Liver (tissue), 9 donors: ENCODE results near the gene GRK1. TPM values are rescaled to one million over a fixed set of nuclear protein-coding genes. Genes with fewer than 3 reads are reported as not detected.

Source experiments
- DNase-seq: peaks from one replicate; pipeline ENCODE4 v3.0.0-alpha.2; 2017; ENCODE audit warnings: low spot score
- H3K27ac ChIP-seq, 2 donors: one replicate each; pipeline ENCODE4 v1.7.0; 2013; ENCODE audit warnings: inconsistent platforms in 2 of 2, low read length in 2 of 2, control low read depth in 1 of 2, low read depth in 1 of 2, mild to moderate bottlenecking in 1 of 2
- H3K27me3 ChIP-seq, 4 donors: one replicate each; pipeline versions ENCODE4 v1.6.1 to v1.7.0; 2013; ENCODE audit warnings: low read length in 3 of 4, inconsistent platforms in 1 of 4, mild to moderate bottlenecking in 1 of 4, moderate library complexity in 1 of 4; ENCODE audit not compliant: control insufficient read depth in 4 of 4, insufficient read depth in 4 of 4
- H3K36me3 ChIP-seq, 4 donors: one replicate each; pipeline versions ENCODE4 v1.6.1 to v1.7.0; 2013; ENCODE audit warnings: low read length in 3 of 4, mild to moderate bottlenecking in 3 of 4, low read depth in 1 of 4, moderate library complexity in 1 of 4; ENCODE audit not compliant: control insufficient read depth in 4 of 4, insufficient read depth in 3 of 4
- H3K4me1 ChIP-seq, 4 donors: one replicate each; pipeline versions ENCODE4 v1.6.1 to v1.7.0; 2013; ENCODE audit warnings: low read length in 3 of 4, mild to moderate bottlenecking in 3 of 4, moderate library complexity in 1 of 4; ENCODE audit not compliant: control insufficient read depth in 4 of 4, insufficient read depth in 4 of 4
- H3K4me3 ChIP-seq, 3 donors: one replicate each; pipeline versions ENCODE4 v1.6.1 to v1.7.0; 2013; ENCODE audit warnings: low read length in 3 of 3, control low read depth in 1 of 3, low read depth in 1 of 3, mild to moderate bottlenecking in 1 of 3
- H3K9ac ChIP-seq, 2 donors: one replicate each; pipeline ENCODE4 v1.7.0; 2013; ENCODE audit warnings: low read length in 2 of 2, mild to moderate bottlenecking in 2 of 2, moderate library complexity in 2 of 2, control low read depth in 1 of 2, low read depth in 1 of 2
- H3K9me3 ChIP-seq, 4 donors: one replicate each; pipeline versions ENCODE4 v1.6.1 to v1.7.0; 2013; ENCODE audit warnings: low read length in 3 of 4; ENCODE audit not compliant: control insufficient read depth in 4 of 4
- EGR1 ChIP-seq, 2 donors: IDR thresholded peaks; 2 replicates each; pipeline ENCODE4 v1.6.1; 2016 to 2018; ENCODE audit warnings: antibody characterized with exemption in 2 of 2, low read depth in 2 of 2
- FOXA1 ChIP-seq: IDR thresholded peaks from 2 replicates; pipeline ENCODE4 v1.6.1; 2016; ENCODE audit warnings: antibody characterized with exemption
- FOXA2 ChIP-seq: IDR thresholded peaks from 2 replicates; pipeline ENCODE4 v1.6.1; 2016; ENCODE audit warnings: antibody characterized with exemption
- GABPA ChIP-seq, 2 donors: IDR thresholded peaks in 1 of 2; conservative IDR thresholded peaks in 1 of 2; 2 replicates each; pipeline ENCODE4 v1.6.1; 2016; ENCODE audit warnings: antibody characterized with exemption in 2 of 2, mild to moderate bottlenecking in 1 of 2, moderate library complexity in 1 of 2
- HNF4A ChIP-seq, 2 donors: conservative IDR thresholded peaks; 2 replicates each; pipeline ENCODE4 v1.6.1; 2016; ENCODE audit warnings: antibody characterized with exemption in 2 of 2, mild to moderate bottlenecking in 2 of 2
- HNF4G ChIP-seq: IDR thresholded peaks from 2 replicates; pipeline ENCODE4 v1.6.1; 2016; ENCODE audit warnings: antibody characterized with exemption
- JUND ChIP-seq, 2 donors: IDR thresholded peaks; 2 replicates each; pipeline ENCODE4 v1.6.1; 2016; ENCODE audit warnings: antibody characterized with exemption in 2 of 2
- RAD21 ChIP-seq, 2 donors: IDR thresholded peaks; 2 replicates each; pipeline ENCODE4 v1.6.1; 2016; ENCODE audit warnings: antibody characterized with exemption in 2 of 2, mild to moderate bottlenecking in 2 of 2
- SP1 ChIP-seq: IDR thresholded peaks from 2 replicates; pipeline ENCODE4 v1.6.1; 2018; ENCODE audit warnings: antibody characterized with exemption, mild to moderate bottlenecking
- TAF1 ChIP-seq: conservative IDR thresholded peaks from 2 replicates; pipeline ENCODE4 v1.6.1; 2016; ENCODE audit warnings: antibody characterized with exemption, mild to moderate bottlenecking
- YY1 ChIP-seq: IDR thresholded peaks from 2 replicates; pipeline ENCODE4 v1.6.1; 2016; ENCODE audit warnings: antibody characterized with exemption, mild to moderate bottlenecking
- WGBS: extraction: QIAGEN DNeasy Blood & Tissue Kit; methylation state at CpG from one replicate; pipeline ENCODE4 v1.1.7; 2013; 5-methylcytosine and 5-hydroxymethylcytosine counted together
- polyA plus RNA-seq, 2 donors: library from polyadenylated mRNA; stranded (reverse) in 1 of 2; unstranded in 1 of 2; fragments of 200-250 nt in 1 of 2; fragments of >200 nt in 1 of 2; fragmentation: Nextera tagmentation in 1 of 2; extraction: Ambion mirVana in 1 of 2; gene quantifications; one replicate each; pipeline versions ENCODE4 v1.2.1 to v1.2.3, GENCODE V29; 2013 to 2015
- total RNA-seq, 2 donors: library from RNA; depleted of rRNA; stranded (reverse); fragments of >200 nt; gene quantifications; one replicate each; pipeline ENCODE4 v1.2.3, GENCODE V29; 2014
- TF ChIP-seq, protein P1 (sequence below): IDR thresholded peaks from 2 replicates; pipeline ENCODE4 v1.6.1; 2016; ENCODE audit warnings: antibody characterized with exemption
- TF ChIP-seq, protein P2 (sequence below): IDR thresholded peaks from 2 replicates; pipeline ENCODE4 v1.6.1; 2016; ENCODE audit warnings: antibody characterized with exemption
- TF ChIP-seq, protein P3 (sequence below): IDR thresholded peaks from 2 replicates; pipeline ENCODE4 v1.6.1; 2016; ENCODE audit warnings: antibody characterized with exemption, mild to moderate bottlenecking
- TF ChIP-seq, protein P4 (sequence below): IDR thresholded peaks from 2 replicates; pipeline ENCODE4 v1.6.1; 2016; ENCODE audit warnings: antibody characterized with exemption
- TF ChIP-seq, protein P5 (sequence below): fragments of 150-350 bp; IDR thresholded peaks from 2 replicates; pipeline ENCODE4 v1.5.1; 2017; ENCODE audit warnings: improper control_type of control experiment, low read depth, low read length; ENCODE audit not compliant: missing input control
- donor health status: healthy.
- donor health status: healthy.
- donor health status: healthy.
- donor health status: healthy.
- donor health status: healthy.

The GRK1 gene
- total and polyA plus RNA-seq, 4 donors, result 0.05 TPM; not detected in 3

DNA sequence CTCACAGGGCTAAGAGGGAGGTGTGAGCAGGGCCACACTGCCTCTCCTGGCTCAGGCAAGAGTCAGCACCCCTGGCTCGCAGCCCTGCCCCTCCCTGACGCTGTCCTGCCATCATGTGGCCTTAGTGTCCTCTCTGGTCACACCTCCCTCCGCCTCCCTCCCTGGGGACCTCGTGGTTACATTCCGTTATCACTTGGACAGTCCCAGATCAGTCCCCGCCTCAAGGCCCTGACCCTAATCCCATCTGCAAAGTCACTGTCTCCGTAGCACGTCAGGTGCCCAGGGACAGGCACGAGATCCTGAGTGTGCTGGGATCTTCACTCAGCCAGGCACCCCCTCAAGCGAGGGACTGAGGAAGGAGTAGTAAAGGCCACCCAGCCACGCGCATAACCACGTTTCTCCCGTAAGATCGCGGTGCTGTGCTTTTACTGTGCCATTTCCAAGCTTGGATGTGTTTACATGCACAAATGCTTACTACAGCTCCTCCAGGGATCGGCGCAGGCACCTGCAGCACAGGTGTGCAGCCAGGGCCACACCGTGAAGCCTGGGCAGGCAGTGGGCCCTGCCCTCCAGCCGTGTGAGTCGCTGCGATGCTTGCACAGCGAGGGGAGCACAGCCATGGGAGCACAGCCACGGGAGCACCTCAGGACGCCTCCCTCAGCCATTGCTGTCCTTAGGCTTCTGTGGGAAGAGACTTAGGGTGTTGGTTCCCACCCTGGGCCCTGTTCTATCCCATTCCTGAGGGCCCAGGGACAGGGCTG is 81.3 kb downstream of the GRK1 start:
- 84% methylated on average over 25 of the region's 25 CpGs for WGBS
- H3K27ac ChIP-seq, result no peak overlapping the region
- no peaks in the 10 kb centered on the region for H3K9me3 ChIP-seq
- H3K9ac ChIP-seq, result no peak overlapping the region
- H3K36me3 ChIP-seq, result no peaks in the 10 kb centered on the region
- no peak overlapping the region for H3K4me3 ChIP-seq
- no peaks in the 10 kb centered on the region for H3K27me3 ChIP-seq
- no peak for DNase-seq
- no peak for TF ChIP-seq JUND (IDR thresholded peaks at IDR 0.05)
- TF ChIP-seq HNF4A (conservative IDR thresholded peaks at IDR 0.05), result no peak
- TF ChIP-seq, protein P1, sequence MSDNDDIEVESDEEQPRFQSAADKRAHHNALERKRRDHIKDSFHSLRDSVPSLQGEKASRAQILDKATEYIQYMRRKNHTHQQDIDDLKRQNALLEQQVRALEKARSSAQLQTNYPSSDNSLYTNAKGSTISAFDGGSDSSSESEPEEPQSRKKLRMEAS, result no peak
- no peak for TF ChIP-seq HNF4G
- TF ChIP-seq, protein P2, sequence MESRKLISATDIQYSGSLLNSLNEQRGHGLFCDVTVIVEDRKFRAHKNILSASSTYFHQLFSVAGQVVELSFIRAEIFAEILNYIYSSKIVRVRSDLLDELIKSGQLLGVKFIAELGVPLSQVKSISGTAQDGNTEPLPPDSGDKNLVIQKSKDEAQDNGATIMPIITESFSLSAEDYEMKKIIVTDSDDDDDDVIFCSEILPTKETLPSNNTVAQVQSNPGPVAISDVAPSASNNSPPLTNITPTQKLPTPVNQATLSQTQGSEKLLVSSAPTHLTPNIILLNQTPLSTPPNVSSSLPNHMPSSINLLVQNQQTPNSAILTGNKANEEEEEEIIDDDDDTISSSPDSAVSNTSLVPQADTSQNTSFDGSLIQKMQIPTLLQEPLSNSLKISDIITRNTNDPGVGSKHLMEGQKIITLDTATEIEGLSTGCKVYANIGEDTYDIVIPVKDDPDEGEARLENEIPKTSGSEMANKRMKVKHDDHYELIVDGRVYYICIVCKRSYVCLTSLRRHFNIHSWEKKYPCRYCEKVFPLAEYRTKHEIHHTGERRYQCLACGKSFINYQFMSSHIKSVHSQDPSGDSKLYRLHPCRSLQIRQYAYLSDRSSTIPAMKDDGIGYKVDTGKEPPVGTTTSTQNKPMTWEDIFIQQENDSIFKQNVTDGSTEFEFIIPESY, result no peak
- no peak for TF ChIP-seq YY1
- no peak for TF ChIP-seq FOXA1
- TF ChIP-seq EGR1 (IDR thresholded peaks at IDR 0.05; ENCODE audit: low read depth in 2 of 2), result no peak
- no peak for TF ChIP-seq RAD21 (IDR thresholded peaks at IDR 0.05)
- TF ChIP-seq, protein P3, sequence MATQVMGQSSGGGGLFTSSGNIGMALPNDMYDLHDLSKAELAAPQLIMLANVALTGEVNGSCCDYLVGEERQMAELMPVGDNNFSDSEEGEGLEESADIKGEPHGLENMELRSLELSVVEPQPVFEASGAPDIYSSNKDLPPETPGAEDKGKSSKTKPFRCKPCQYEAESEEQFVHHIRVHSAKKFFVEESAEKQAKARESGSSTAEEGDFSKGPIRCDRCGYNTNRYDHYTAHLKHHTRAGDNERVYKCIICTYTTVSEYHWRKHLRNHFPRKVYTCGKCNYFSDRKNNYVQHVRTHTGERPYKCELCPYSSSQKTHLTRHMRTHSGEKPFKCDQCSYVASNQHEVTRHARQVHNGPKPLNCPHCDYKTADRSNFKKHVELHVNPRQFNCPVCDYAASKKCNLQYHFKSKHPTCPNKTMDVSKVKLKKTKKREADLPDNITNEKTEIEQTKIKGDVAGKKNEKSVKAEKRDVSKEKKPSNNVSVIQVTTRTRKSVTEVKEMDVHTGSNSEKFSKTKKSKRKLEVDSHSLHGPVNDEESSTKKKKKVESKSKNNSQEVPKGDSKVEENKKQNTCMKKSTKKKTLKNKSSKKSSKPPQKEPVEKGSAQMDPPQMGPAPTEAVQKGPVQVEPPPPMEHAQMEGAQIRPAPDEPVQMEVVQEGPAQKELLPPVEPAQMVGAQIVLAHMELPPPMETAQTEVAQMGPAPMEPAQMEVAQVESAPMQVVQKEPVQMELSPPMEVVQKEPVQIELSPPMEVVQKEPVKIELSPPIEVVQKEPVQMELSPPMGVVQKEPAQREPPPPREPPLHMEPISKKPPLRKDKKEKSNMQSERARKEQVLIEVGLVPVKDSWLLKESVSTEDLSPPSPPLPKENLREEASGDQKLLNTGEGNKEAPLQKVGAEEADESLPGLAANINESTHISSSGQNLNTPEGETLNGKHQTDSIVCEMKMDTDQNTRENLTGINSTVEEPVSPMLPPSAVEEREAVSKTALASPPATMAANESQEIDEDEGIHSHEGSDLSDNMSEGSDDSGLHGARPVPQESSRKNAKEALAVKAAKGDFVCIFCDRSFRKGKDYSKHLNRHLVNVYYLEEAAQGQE, result no peak
- no peak for TF ChIP-seq FOXA2
- TF ChIP-seq GABPA (IDR thresholded peaks at IDR 0.05 in 1 of 2, conservative IDR thresholded peaks at IDR 0.05 in 1 of 2), result no peak
- TF ChIP-seq, protein P4, sequence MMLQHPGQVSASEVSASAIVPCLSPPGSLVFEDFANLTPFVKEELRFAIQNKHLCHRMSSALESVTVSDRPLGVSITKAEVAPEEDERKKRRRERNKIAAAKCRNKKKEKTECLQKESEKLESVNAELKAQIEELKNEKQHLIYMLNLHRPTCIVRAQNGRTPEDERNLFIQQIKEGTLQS, result no peak
- no peak for TF ChIP-seq TAF1
- TF ChIP-seq, protein P5, sequence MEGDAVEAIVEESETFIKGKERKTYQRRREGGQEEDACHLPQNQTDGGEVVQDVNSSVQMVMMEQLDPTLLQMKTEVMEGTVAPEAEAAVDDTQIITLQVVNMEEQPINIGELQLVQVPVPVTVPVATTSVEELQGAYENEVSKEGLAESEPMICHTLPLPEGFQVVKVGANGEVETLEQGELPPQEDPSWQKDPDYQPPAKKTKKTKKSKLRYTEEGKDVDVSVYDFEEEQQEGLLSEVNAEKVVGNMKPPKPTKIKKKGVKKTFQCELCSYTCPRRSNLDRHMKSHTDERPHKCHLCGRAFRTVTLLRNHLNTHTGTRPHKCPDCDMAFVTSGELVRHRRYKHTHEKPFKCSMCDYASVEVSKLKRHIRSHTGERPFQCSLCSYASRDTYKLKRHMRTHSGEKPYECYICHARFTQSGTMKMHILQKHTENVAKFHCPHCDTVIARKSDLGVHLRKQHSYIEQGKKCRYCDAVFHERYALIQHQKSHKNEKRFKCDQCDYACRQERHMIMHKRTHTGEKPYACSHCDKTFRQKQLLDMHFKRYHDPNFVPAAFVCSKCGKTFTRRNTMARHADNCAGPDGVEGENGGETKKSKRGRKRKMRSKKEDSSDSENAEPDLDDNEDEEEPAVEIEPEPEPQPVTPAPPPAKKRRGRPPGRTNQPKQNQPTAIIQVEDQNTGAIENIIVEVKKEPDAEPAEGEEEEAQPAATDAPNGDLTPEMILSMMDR, result no peak
- no peak for TF ChIP-seq SP1
- H3K4me1 ChIP-seq, result no peaks in the 10 kb centered on the region
